NB4 (cell line): Measurements from ENCODE around the gene EHMT1.
A peak's percentile ranks its signal among the peaks of the same experiment; 100 is the strongest.

Experiments used
- DNase-seq: peaks from one replicate; pipeline ENCODE4 v3.0.0; 2010; ENCODE audit warnings: low read depth
- H3K4me3 ChIP-seq: one replicate; pipeline ENCODE4 v1.5.1; 2011; ENCODE audit warnings: mild to moderate bottlenecking, low read depth, low read length, moderate library complexity
- MYC ChIP-seq: IDR thresholded peaks from 2 replicates; pipeline ENCODE4 v1.6.1; 2011; ENCODE audit warnings: low read depth, low read length
- POLR2A ChIP-seq: IDR thresholded peaks from 2 replicates; pipeline ENCODE4 v1.6.1; 2011; ENCODE audit warnings: mild to moderate bottlenecking; ENCODE audit not compliant: insufficient read length; ENCODE audit errors: extremely low read depth
- TF ChIP-seq, protein P1 (sequence below): IDR thresholded peaks from one replicate; pipeline ENCODE4 v1.5.1; 2012; ENCODE audit warnings: low read depth, low read length
- TF ChIP-seq, protein P2 (sequence below): IDR thresholded peaks from 2 replicates; pipeline ENCODE4 v1.6.1; 2011; ENCODE audit warnings: low read depth, low read length

Gene EHMT1

GRCh38 chr9:137744632-137745183, 125.9 kb downstream of the EHMT1 start:
- TF ChIP-seq, protein P1, sequence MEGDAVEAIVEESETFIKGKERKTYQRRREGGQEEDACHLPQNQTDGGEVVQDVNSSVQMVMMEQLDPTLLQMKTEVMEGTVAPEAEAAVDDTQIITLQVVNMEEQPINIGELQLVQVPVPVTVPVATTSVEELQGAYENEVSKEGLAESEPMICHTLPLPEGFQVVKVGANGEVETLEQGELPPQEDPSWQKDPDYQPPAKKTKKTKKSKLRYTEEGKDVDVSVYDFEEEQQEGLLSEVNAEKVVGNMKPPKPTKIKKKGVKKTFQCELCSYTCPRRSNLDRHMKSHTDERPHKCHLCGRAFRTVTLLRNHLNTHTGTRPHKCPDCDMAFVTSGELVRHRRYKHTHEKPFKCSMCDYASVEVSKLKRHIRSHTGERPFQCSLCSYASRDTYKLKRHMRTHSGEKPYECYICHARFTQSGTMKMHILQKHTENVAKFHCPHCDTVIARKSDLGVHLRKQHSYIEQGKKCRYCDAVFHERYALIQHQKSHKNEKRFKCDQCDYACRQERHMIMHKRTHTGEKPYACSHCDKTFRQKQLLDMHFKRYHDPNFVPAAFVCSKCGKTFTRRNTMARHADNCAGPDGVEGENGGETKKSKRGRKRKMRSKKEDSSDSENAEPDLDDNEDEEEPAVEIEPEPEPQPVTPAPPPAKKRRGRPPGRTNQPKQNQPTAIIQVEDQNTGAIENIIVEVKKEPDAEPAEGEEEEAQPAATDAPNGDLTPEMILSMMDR: no peak
- TF ChIP-seq MYC (no peak), POLR2A (no peak)
- TF ChIP-seq, protein P2, sequence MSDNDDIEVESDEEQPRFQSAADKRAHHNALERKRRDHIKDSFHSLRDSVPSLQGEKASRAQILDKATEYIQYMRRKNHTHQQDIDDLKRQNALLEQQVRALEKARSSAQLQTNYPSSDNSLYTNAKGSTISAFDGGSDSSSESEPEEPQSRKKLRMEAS: no peak
- no peak overlapping the region for H3K4me3 ChIP-seq
- DNase-seq: no peak

DNA sequence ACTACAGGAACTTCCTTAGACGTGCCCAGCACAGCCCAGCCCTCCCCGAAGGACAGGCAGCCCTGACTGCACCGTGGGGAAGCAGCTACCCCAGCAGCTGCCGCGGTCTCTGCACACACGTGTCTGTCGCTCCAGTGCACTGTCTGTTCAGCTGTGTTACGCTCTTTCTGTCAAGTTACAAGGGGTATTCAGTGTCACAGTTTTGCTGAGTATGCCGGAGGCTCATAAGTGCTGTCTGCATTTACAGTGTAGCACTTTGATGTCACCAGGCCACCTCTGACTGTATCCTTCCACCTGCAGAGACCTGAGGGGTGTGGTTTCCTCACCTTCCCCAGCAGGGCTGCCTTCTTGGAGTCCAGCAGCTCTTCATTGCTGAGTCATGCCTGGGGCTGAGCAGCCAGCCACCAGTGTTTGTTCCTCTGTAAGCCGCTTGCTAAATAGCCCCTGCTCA, 126.8 kb downstream of the EHMT1 start:
- TF ChIP-seq, protein P2: peak; percentile 57; the same call in 1 of the 2 replicates
- no peak for TF ChIP-seq POLR2A
- DNase-seq: peak; percentile 73
- H3K4me3 ChIP-seq: no peak overlapping the region

DNA sequence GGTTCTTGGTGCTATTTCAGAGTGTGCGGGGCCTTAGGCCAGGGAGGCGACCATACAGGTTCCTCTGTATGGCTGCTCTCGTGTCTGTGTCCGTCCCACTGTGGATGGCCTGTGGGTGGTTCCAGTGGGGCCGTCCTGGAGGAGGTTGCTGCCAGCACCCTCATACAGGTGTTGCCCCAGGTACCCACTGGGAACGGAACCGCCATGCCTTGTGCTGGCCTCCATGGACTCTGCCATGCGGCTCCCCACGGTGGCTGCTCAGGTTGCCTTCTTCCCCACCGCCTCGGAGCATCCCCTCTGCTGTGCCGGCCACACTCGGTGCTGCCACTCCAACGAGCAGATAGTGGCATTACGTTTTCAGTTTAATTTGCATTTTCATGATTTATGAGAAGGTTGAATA, 129.5 kb downstream of the EHMT1 start:
- TF ChIP-seq, protein P1: no peak
- TF ChIP-seq MYC: no peak
- no peak for TF ChIP-seq POLR2A
- TF ChIP-seq, protein P2: no peak
- H3K4me3 ChIP-seq: no peak overlapping the region
- DNase-seq: no peak

DNA sequence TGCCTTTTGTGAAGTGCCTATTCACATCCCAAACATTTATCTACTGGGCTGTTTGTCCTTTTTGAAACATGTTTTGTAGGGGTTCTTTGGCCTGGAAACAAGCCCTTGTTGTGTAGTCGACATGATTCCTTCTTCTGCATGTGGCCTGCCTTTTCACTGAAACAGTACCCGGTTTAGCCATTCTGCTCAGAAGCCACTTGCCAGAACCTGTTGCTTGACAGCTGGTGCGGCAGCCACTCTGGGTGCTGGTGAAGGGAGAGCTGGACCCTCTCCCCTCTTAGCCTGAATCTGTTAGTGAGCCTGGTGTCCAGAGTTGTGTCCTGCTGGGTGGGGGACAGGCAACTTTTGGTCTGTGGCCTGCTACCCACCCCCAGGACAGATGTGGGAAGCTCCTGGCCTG, 129.9 kb downstream of the EHMT1 start:
- H3K4me3 ChIP-seq: no peak overlapping the region
- TF ChIP-seq, protein P2: no peak
- TF ChIP-seq MYC (no peak), POLR2A (no peak)
- TF ChIP-seq, protein P1: no peak
- no peak for DNase-seq

GRCh38 chr9:137749511-137749910, 130.7 kb downstream of the EHMT1 start:
- H3K4me3 ChIP-seq: no peak overlapping the region
- DNase-seq: no peak
- TF ChIP-seq, protein P2: no peak
- TF ChIP-seq, protein P1: no peak

- no peak for DNase-seq
- H3K4me3 ChIP-seq: no peak overlapping the region
- TF ChIP-seq, protein P2: no peak
- TF ChIP-seq, protein P1: no peak
- no peak for TF ChIP-seq MYC
Measured at GRCh38 chr9:137750007-137750406, 131.2 kb downstream of the EHMT1 start.
